Activated naive CD4-positive, alpha-beta T cell treated with Interleukin-2 at 50 U/mL for 16 hours (primary cell): ENCODE measurements around the gene F12.

Experiments used
- DNase-seq: peaks from one replicate; pipeline ENCODE4 v3.0.0-alpha.2; 2020

F12 gene

GRCh38 chr5:177409043-177409801 lies at the start of gene F12:
F12 (minus strand) TSS chr5:177409564; CDS start chr5:177409527, 37 bp downstream.
- DNase-seq = no peak

GRCh38 chr5:177458912-177459350 lies 49.6 kb upstream of the F12 start:
- DNase-seq = no peak

GRCh38 chr5:177457852-177458681 lies 48.7 kb upstream of the F12 start:
- DNase-seq = no peak

- DNase-seq = peak; percentile 62
Observed at GRCh38 chr5:177456976-177457851, 47.9 kb upstream of the F12 start.

GRCh38 chr5:177456591-177456964 lies 47.2 kb upstream of the F12 start:
- no peak for DNase-seq

GRCh38 chr5:177455661-177456590 lies 46.6 kb upstream of the F12 start:
- peak; percentile 94 for DNase-seq

GRCh38 chr5:177455036-177455660 lies 45.8 kb upstream of the F12 start:
- peak; percentile 92 for DNase-seq

- peak; percentile 94 for DNase-seq
Observed at GRCh38 chr5:177454397-177455035, 45.2 kb upstream of the F12 start.

- no peak for DNase-seq
Observed at GRCh38 chr5:177453852-177454396, 44.6 kb upstream of the F12 start.

- no peak for DNase-seq
Observed at GRCh38 chr5:177452688-177453638, 43.6 kb upstream of the F12 start.

- DNase-seq = no peak
Observed at GRCh38 chr5:177450667-177451424, 41.5 kb upstream of the F12 start.

- DNase-seq = no peak
Observed at GRCh38 chr5:177449140-177450061, 40.0 kb upstream of the F12 start.

- no peak for DNase-seq
Observed at GRCh38 chr5:177448244-177448950, 39.0 kb upstream of the F12 start.

- DNase-seq = no peak
Observed at GRCh38 chr5:177447611-177448243, 38.4 kb upstream of the F12 start.

- DNase-seq = peak; percentile 71
Observed at GRCh38 chr5:177447066-177447610, 37.8 kb upstream of the F12 start.
